H1 (cell line): ENCODE results near the gene GANAB. TPM values are rescaled to one million over a fixed set of nuclear protein-coding genes. Genes with fewer than 3 reads are reported as not detected.

ENCODE experiments used
- ASH2L ChIP-seq: fragments of 200-600, 300-600 bp; sonication (generic); IDR thresholded peaks from one replicate; pipeline ENCODE4 v1.7.1; 2017; ENCODE audit warnings: low read length
- CBX5 ChIP-seq: fragments of 300-800, 300-1000 bp; sonication (generic); IDR thresholded peaks from 2 replicates; pipeline ENCODE4 v1.7.1; 2016; ENCODE audit warnings: antibody characterized with exemption, low read length, low read depth
- E2F6 ChIP-seq: IDR thresholded peaks from 2 replicates; pipeline ENCODE4 v1.6.1; 2012; ENCODE audit warnings: inconsistent platforms
- GABPA ChIP-seq: IDR thresholded peaks from 2 replicates; pipeline ENCODE4 v1.6.1; 2011; ENCODE audit warnings: mild to moderate bottlenecking, low read length, moderate library complexity, borderline replicate concordance; ENCODE audit not compliant: insufficient read depth
- POLR2A ChIP-seq, 2 experiments: IDR thresholded peaks; 1 replicate in 1 of 2; 2 replicates in 1 of 2; pipeline ENCODE4 v1.6.1; 2011; ENCODE audit warnings: low read depth in 2 of 2, low read length in 2 of 2, mild to moderate bottlenecking in 2 of 2; ENCODE audit errors: control extremely low read depth in 1 of 2
- TAF1 ChIP-seq: IDR thresholded peaks from 2 replicates; pipeline ENCODE4 v1.6.1; 2011; ENCODE audit warnings: mild to moderate bottlenecking, low read depth, low read length
- ZNF274 ChIP-seq: IDR thresholded peaks from 2 replicates; pipeline ENCODE4 v1.7.0; 2012; ENCODE audit warnings: low read length, borderline replicate concordance; ENCODE audit errors: extremely low read depth
- polyA plus RNA-seq, 7 experiments: library from polyadenylated mRNA; depleted of rRNA in 3 of 7; stranded (reverse) in 5 of 7; unstranded in 2 of 7; fragments of >200 nt in 5 of 7; fragments of 200-250 nt in 2 of 7; gene quantifications; 1 replicate in 5 of 7; 2 replicates in 1 of 7; 4 replicates in 1 of 7; pipeline versions ENCODE4 v1.2.1 to v1.2.3, GENCODE V29; 2011 to 2013; ENCODE audit warnings: missing spikeins in 2 of 7, mixed read lengths in 2 of 7
- total RNA-seq: library from RNA; stranded (reverse); fragmentation: NEBNext Ultra II Directional; extraction: Animal tissue kit (Norgen Biotek cat#: 25700); gene quantifications from 2 replicates; pipeline ENCODE4 v1.2.1, GENCODE V29; 2021

Gene GANAB
- total and polyA plus RNA-seq, 2 of the 8 experiments (the other 6 are each of a cell fraction or from before 2014, with no cell fraction given), result 289 to 330 TPM

- TF ChIP-seq GABPA (no peak), ZNF274 (no peak), E2F6 (no peak), ASH2L (no peak), POLR2A (IDR thresholded peaks at IDR 0.05; ENCODE audit: control extremely low read depth in 1 of 2, low read depth in 2 of 2, low read length in 2 of 2) (no peak), TAF1 (no peak), CBX5 (no peak)
- TF ChIP-seq, all 59 proteins: peak for 0
Measured at GRCh38 chr11:62656796-62657429, 10.5 kb upstream of the GANAB start (continued).
